Activated CD8-positive, alpha-beta T cell treated with anti-CD3 and anti-CD28 coated beads for 36 hours (primary cell): Measurements from ENCODE around the gene HIKESHI. TPM values are rescaled to one million over a fixed set of nuclear protein-coding genes. Genes with fewer than 3 reads are reported as not detected.
A peak's percentile ranks its signal among the peaks of the same experiment; 100 is the strongest.

Experiments
- ATAC-seq: fragments of 200-7000 bp; cut with Tn5 transposase; one replicate; pipeline ENCODE4 v1.10.0; 2021; ENCODE audit warnings: mild to moderate bottlenecking, moderate library complexity
- CTCF ChIA-PET: fragments of 350-600 bp; sonication (Branson Sonifier 250); formaldehyde crosslinking; loops from one replicate; lab custom pipeline; 2021; ENCODE audit warnings: antibody characterized with exemption; lab: Charles Lee
- POLR2A ChIA-PET: fragments of 350-600 bp; sonication (Branson Sonifier 250); formaldehyde crosslinking; loops from one replicate; lab custom pipeline; 2021; ENCODE audit warnings: antibody characterized with exemption; lab: Charles Lee
- DNase-seq: peaks from one replicate; pipeline ENCODE4 v3.0.0-alpha.2; 2020
- H3K27ac Mint-ChIP-seq: one replicate; pipeline ENCODE4 v1.8.0; 2021; ENCODE audit warnings: mild to moderate bottlenecking, mixed read lengths
- H3K27me3 Mint-ChIP-seq: one replicate; pipeline ENCODE4 v1.8.0; 2021; ENCODE audit warnings: mixed read lengths
- H3K36me3 Mint-ChIP-seq: one replicate; pipeline ENCODE4 v1.8.0; 2021; ENCODE audit warnings: low read depth, mixed read lengths
- H3K4me1 Mint-ChIP-seq: one replicate; pipeline ENCODE4 v1.8.0; 2021; ENCODE audit warnings: low read depth, mixed read lengths
- H3K4me3 Mint-ChIP-seq: one replicate; pipeline ENCODE4 v1.8.0; 2021; ENCODE audit warnings: mild to moderate bottlenecking, moderate library complexity, mixed read lengths
- H3K9me3 Mint-ChIP-seq: one replicate; pipeline ENCODE4 v1.8.0; 2021; ENCODE audit warnings: mixed read lengths
- CTCF ChIP-seq: fragments of 200-600 bp; IDR thresholded peaks from one replicate; pipeline ENCODE4 v1.8.0; 2022; ENCODE audit warnings: antibody characterized with exemption, mild to moderate bottlenecking
- intact Hi-C: fragments of 100-400 bp; cut with micrococcal nuclease; formaldehyde crosslinking; loops from one replicate; pipeline ENCODE4 v1.10.0; 2022
- total RNA-seq, 2 experiments: library from RNA; stranded (reverse); gene quantifications; one replicate each; pipeline ENCODE4 v1.2.3, GENCODE V29; 2021

HIKESHI gene
- total RNA-seq, 2 experiments from 2014 or later: 59.6 to 60.5 TPM

GRCh38 chr11:86269645-86270044 is 32.4 kb upstream of the HIKESHI start:
- ChIA-PET CTCF (interaction anchor here (1.3 to 2.4 kb wide), 2 partner anchors 9 to 22 kb away, joined by 4 to 5 read pairs; no protein-coding TSS in a partner anchor), POLR2A (interaction anchor here (1.3 kb wide), 1 partner anchor 18 kb away, joined by 3 read pairs; no protein-coding TSS in a partner anchor)
- H3K27ac Mint-ChIP-seq: no peak overlapping the region
- peaks cover 64% of the 10 kb centered on the region for H3K36me3 Mint-ChIP-seq
- H3K4me3 Mint-ChIP-seq: no peak overlapping the region
- H3K4me1 Mint-ChIP-seq: peaks cover 56% of the 10 kb centered on the region
- H3K27me3 Mint-ChIP-seq: no peaks in the 10 kb centered on the region
- TF ChIP-seq CTCF: no peak
- ATAC-seq (no peak), DNase-seq (no peak)
- no peaks in the 10 kb centered on the region for H3K9me3 Mint-ChIP-seq
- intact Hi-C loops: no loop called here

DNA sequence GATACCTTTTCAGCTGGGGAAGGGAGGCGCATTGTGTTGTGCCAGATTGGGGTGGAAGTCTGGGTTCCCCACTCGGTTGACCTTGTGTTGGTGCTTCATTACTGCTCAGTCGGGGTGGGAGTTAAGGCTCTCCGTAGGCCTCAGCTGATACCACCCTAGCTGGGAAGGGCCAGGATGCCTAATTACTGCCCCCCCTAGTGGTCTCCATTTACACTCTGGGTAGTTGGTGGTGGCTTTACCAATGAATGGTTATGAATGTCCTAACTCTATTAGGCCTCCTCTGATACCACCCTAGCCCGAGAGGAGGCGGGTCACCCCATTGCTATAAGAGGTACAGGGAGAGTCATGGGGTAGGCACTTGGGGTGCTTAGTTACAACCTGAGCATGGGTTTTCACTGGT is 27.5 kb upstream of the HIKESHI start:
- Mint-ChIP-seq H3K4me3 (no peak overlapping the region), H3K4me1 (peaks cover 43% of the 10 kb centered on the region), H3K27ac (peak overlapping the region; percentile 4), H3K36me3 (peaks cover 80% of the 10 kb centered on the region), H3K27me3 (no peaks in the 10 kb centered on the region), H3K9me3 (no peaks in the 10 kb centered on the region)
- no peak for DNase-seq
- no peak for ATAC-seq
- intact Hi-C loops: no loop called here
- CTCF ChIA-PET: interaction anchor here (0.8 to 1.4 kb wide), 3 partner anchors 22 to 110 kb away, joined by 4 to 5 read pairs (median 4); no protein-coding TSS in a partner anchor
- POLR2A ChIA-PET: interaction anchor here (0.7 to 2.1 kb wide), 3 partner anchors 9 to 785 kb away, joined by 3 to 7 read pairs (median 4); no protein-coding TSS in a partner anchor
- peak; percentile 13 for TF ChIP-seq CTCF

DNA sequence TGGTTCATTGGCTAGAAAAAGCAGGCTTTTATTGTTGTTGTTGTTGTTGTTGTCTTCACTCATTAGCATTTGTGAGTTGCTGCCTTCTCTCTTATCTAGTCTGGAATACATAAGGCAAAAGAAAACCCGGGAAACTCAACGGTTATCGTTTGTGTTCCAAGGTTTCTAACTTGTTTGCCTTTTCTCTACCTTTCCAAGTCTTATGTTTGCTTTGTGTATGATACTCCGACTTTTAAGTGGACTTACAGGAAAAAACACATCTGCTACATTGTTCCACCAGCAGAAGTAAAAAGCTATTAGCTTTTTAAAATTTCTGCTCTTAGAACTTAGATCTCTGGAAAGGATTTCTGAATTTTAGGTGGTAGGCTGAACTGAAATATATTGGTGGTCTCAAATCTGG is 27.0 kb upstream of the HIKESHI start:
- H3K4me1 Mint-ChIP-seq: peaks cover 41% of the 10 kb centered on the region
- peaks cover 79% of the 10 kb centered on the region for H3K36me3 Mint-ChIP-seq
- H3K4me3 Mint-ChIP-seq: no peak overlapping the region
- ChIA-PET POLR2A (interaction anchor here (1.5 to 2.1 kb wide), 2 partner anchors 9 to 12 kb away, joined by 4 to 7 read pairs; no protein-coding TSS in a partner anchor), CTCF (interaction anchor here (0.7 to 1.4 kb wide), 6 partner anchors 9 to 111 kb away, joined by 3 to 5 read pairs (median 4); no protein-coding TSS in a partner anchor)
- no peak for ATAC-seq
- H3K27me3 Mint-ChIP-seq: no peaks in the 10 kb centered on the region
- DNase-seq: no peak
- intact Hi-C loops: no loop called here
- H3K27ac Mint-ChIP-seq: no peak overlapping the region
- TF ChIP-seq CTCF: no peak
- H3K9me3 Mint-ChIP-seq: no peaks in the 10 kb centered on the region

DNA sequence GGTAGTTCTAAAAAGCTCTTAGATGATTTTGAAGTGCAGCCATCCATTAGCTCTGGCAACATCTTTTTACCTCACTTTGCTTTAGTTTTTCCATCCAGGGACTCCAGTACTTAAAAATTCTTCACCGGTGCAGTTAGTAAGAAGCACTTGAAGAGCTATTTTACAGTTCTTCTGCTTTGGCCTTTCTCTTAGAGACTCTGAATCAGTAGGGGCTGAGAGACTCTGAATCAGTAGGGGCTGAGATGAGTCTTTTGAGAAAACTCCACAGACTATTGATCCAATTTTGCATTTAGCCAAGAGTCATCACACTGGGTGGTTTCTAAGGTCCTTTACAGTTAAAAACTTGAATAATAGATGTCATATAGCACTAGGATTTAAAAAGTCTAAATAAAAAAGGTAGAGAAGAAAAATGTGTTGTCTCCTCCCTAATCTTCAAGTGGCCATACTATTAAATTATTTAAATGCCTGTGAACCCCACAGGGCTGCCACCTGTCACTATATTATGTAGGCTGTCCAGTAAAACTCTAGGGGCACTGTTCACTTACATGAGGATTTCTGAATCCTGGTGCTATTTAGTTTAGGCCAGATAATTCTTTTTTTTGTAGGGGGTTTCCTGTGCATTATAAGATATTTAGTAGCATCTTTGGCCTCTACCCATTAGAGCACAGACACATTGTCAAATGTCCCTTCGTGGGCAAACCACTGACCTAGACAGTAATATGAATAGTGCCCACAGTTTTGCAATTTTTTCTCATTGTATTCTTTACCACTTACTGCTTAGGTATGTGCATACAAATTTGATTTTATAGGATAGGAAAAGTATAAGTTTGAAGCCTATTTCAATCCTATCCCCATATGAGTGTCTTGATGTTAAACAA is 26.3 kb upstream of the HIKESHI start:
- H3K4me1 Mint-ChIP-seq: peaks cover 35% of the 10 kb centered on the region
- no peak overlapping the region for H3K27ac Mint-ChIP-seq
- H3K4me3 Mint-ChIP-seq: no peak overlapping the region
- peak; percentile 39 for ATAC-seq
- ChIA-PET POLR2A (interaction anchor here (0.6 to 2.1 kb wide), 2 partner anchors 8 to 10 kb away, joined by 4 to 7 read pairs; no protein-coding TSS in a partner anchor), CTCF (interaction anchor here (0.7 to 1.4 kb wide), 5 partner anchors 9 to 112 kb away, joined by 3 to 5 read pairs (median 3); no protein-coding TSS in a partner anchor)
- H3K36me3 Mint-ChIP-seq: peaks cover 78% of the 10 kb centered on the region
- no peaks in the 10 kb centered on the region for H3K9me3 Mint-ChIP-seq
- DNase-seq: no peak
- TF ChIP-seq CTCF: no peak
- intact Hi-C loops: no loop called here
- no peaks in the 10 kb centered on the region for H3K27me3 Mint-ChIP-seq
